GM12873 (cell line): ENCODE measurements around the gene ATE1.

Experiments
- CTCF ChIP-seq: IDR thresholded peaks from 2 replicates; pipeline ENCODE4 v1.5.1; 2012; ENCODE audit warnings: low read depth, mild to moderate bottlenecking, moderate library complexity, low read length, control low read depth; ENCODE audit not compliant: insufficient read depth; ENCODE audit errors: missing control alignments

Gene ATE1

GRCh38 chr10:121835376-121835775 lies 92.5 kb downstream of the ATE1 start:
- no peak for TF ChIP-seq CTCF

GRCh38 chr10:121834757-121835156 lies 93.1 kb downstream of the ATE1 start:
- no peak for TF ChIP-seq CTCF

- no peak for TF ChIP-seq CTCF
These were observed 94.4 kb downstream of the ATE1 start for GRCh38 chr10:121833387-121833786.

GRCh38 chr10:121832647-121833046 lies 95.2 kb downstream of the ATE1 start:
- TF ChIP-seq CTCF, result no peak

GRCh38 chr10:121831777-121832176 lies 96.1 kb downstream of the ATE1 start:
- TF ChIP-seq CTCF, result no peak

GRCh38 chr10:121831237-121831636 lies 96.6 kb downstream of the ATE1 start:
- no peak for TF ChIP-seq CTCF

- no peak for TF ChIP-seq CTCF
These were observed 97.7 kb downstream of the ATE1 start for GRCh38 chr10:121830101-121830500.
